GM19397 (cell line): Measurements from ENCODE around the gene ANKFN1.

Experiments
- ATAC-seq: cut with Tn5 transposase; IDR thresholded peaks from one replicate; pipeline ENCODE4 v1.9.1; 2021; ENCODE audit warnings: mild to moderate bottlenecking, moderate library complexity; ENCODE audit not compliant: unreplicated experiment

The ANKFN1 gene

GRCh38 chr17:56175299-56175955 is 22.2 kb downstream of the ANKFN1 start:
- no peak for ATAC-seq

- ATAC-seq, result no peak
Observed at GRCh38 chr17:56176091-56176490, 22.8 kb downstream of the ANKFN1 start.

- ATAC-seq, result no peak
Observed at GRCh38 chr17:56177361-56177760, 24.1 kb downstream of the ANKFN1 start.

DNA sequence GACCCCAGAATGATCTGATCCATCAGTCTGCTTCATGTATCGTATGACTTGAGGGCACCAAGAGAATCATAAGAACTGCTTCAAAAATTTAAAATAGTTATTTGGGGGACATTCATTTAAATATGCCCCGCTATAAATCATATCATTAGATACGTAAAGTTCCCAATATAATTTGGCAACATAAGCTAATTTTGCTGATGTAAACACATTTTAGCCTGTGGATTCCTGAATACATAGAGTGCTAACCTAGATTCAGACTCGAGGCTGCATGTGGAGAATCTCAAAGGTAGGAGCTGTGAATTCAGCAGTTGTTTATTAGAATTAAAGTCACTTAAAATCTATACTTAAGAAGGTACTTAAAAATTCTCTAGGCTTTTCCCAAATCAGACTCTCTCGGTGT is 24.9 kb downstream of the ANKFN1 start:
- ATAC-seq, result no peak

GRCh38 chr17:56182081-56182480 is 28.8 kb downstream of the ANKFN1 start:
- ATAC-seq, result no peak

DNA sequence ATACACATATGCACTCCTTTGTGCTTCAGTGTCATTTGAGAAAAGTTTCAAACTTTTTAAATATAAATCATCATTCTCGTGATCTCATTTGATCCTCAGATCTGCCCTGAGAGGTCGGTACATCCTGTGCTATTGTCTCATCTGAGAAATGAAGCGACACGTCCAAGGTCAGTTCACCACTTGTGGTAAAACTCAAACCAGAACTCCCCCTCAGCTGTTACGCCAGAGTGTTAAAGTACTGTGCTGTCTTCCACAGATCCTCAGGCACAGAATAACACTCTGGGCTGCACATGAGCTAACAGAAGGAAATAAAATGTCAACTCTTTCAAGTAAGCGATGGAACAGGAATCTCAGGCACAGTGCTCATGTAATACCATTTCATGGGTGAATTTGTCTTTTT is 31.4 kb downstream of the ANKFN1 start:
- no peak for ATAC-seq

- ATAC-seq, result no peak
Observed at GRCh38 chr17:56185491-56186221, 32.4 kb downstream of the ANKFN1 start.

DNA sequence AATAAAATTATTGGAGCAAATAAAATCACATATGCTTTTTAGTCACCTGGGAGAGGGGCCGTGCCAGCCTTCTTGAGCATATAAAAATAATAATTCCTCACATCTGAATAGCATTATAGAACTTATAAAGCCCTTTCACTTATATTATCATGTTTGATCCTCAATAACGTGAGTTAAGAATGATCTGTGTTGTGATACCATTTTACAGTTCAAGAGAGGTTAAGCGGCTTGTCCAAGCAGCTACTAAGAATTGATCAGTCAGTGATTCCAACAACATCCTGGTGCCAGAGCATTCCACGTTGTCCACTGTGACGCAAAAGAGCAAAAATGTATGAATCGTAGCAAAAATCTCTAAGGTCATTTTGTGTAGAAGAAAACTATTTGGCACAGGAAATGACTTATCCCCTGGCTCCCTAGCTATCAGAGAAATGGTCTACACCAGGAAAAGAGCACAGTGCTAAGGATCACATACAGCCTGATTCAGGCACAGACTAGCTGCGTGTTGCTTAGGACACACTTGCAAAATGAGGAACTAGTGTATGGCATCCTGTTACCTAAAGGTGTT is 33.0 kb downstream of the ANKFN1 start:
- ATAC-seq, result no peak

GRCh38 chr17:56203430-56203829 is 50.2 kb downstream of the ANKFN1 start:
- ATAC-seq, result no peak

DNA sequence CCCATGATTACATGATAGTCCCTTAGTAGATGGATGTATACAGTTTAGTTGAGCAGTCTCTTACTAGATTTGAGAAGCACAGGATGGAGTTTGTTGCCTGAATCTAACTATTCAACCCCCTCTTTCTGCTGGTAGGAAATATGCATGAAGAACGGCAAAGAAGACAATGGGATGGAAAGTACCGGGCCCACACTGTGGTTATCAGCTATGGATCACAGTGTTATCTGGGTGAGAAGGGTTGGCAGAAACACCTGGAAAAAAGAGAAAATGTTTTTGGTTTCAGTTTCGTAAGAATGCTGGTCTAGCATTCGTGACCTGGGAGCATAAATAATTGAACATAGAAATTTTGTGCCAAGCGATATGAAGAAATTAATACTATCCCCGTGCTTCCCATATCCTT is 53.1 kb downstream of the ANKFN1 start:
- no peak for ATAC-seq

- no peak for ATAC-seq
Observed at GRCh38 chr17:56213031-56213430, 59.8 kb downstream of the ANKFN1 start.

DNA sequence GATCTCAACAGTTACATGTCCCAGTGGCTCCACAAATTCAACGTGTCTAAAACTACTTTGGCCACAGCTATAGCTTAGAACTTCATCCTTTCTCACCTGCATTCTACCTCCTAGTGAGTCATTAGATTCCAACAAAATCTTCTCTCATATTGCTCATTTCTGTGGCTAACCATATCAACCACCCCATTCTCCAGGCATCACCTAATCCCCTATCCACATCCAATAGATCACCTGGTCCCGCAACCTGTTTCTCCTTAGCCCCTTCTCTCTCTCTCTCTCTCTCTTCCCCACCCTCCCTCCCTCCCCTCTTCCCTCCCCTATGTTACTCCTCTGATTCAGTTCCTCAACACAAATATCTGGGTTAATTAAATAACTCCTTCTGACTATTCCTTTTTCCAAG is 64.6 kb downstream of the ANKFN1 start:
- ATAC-seq, result no peak

GRCh38 chr17:56222255-56222654 is 69.0 kb downstream of the ANKFN1 start:
- ATAC-seq, result no peak

GRCh38 chr17:56230660-56231059 is 77.4 kb downstream of the ANKFN1 start:
- no peak for ATAC-seq

GRCh38 chr17:56231252-56231651 is 78.0 kb downstream of the ANKFN1 start:
- no peak for ATAC-seq

GRCh38 chr17:56231693-56232092 is 78.4 kb downstream of the ANKFN1 start:
- ATAC-seq, result no peak

DNA sequence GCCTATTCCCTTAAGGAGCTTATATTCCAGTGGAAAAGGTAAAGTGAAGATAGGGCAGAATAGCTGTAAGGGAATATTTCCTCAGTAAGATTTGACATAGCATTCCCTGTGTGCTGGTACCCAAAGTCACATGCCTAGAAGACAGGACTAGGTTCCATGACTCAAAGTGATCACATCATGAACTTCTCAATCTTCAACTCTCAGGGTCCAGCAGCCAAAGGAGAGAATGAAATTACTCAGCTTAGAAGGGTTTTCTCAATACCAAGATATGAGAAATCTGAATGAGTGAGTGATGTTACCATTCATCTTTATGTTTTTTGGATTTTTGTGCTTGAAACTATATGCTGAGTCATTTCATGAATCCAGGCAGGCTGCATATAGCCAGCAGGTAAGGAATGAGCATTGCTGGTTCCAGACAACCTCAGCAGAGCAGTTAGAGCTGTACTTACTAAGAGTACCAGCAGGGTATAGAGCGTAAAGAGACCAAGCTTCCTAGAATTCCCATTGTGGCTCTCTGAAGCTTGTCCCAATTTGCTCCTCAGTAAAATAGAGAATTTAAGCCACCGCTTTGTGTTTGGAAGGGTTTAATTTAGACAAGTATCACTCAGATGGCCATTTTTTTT is 91.1 kb downstream of the ANKFN1 start:
- ATAC-seq, result no peak

DNA sequence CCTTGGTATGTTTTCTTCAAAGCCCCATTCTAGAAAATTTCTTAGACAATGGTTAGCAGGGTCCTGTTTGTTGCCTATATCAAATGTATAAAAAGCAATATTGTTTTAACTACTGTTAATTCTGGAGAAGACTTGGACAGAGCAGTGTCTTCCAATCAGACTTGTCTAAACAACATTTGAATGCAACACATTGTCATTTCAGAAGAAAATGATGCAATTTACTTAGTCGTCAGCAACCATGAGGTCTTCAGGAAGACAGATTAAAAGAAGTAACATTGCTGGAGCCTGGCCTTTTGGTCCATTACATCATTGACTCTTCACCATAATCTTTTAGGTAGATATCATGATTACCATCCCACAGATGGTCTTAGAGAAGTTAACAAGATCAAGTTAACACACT is 94.5 kb downstream of the ANKFN1 start:
- no peak for ATAC-seq

GRCh38 chr17:56257075-56257474 is 103.8 kb downstream of the ANKFN1 start:
- no peak for ATAC-seq

- no peak for ATAC-seq
Observed at GRCh38 chr17:56260376-56261002, 107.2 kb downstream of the ANKFN1 start.

GRCh38 chr17:56262803-56263202 is 109.5 kb downstream of the ANKFN1 start:
- ATAC-seq, result no peak
